HG02973 (cell line): ENCODE data around the gene RAPGEF2.

ENCODE experiments used
- ATAC-seq: cut with Tn5 transposase; IDR thresholded peaks from one replicate; pipeline ENCODE4 v1.9.1; 2021; ENCODE audit warnings: moderate library complexity; ENCODE audit not compliant: unreplicated experiment

RAPGEF2 gene

GRCh38 chr4:159400558-159401225, 297.8 kb downstream of the RAPGEF2 start:
- ATAC-seq = no peak

DNA sequence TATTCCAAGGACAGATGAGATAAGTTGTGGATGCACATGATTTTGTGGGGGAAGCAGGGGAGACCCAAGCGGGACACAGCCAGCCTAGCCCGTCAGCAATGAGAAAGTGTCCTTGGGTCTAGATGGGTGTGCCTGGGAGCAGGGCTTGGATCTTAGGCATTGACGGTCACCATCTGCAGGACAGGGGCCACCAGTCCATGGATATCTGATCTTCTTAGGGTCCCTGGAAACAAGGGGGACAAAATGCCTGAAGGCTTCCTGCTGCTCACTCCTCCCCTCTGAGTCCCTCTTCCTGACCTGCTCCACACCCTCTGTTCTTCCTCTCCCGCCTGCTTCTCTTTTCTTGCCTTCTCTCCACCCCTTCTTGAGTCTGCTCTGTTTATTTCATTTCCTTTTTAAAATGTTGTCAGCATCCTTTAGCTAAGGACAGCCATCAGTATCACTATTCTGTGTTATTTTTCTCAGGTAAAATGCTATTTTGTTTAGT, 298.4 kb downstream of the RAPGEF2 start:
- ATAC-seq = no peak

DNA sequence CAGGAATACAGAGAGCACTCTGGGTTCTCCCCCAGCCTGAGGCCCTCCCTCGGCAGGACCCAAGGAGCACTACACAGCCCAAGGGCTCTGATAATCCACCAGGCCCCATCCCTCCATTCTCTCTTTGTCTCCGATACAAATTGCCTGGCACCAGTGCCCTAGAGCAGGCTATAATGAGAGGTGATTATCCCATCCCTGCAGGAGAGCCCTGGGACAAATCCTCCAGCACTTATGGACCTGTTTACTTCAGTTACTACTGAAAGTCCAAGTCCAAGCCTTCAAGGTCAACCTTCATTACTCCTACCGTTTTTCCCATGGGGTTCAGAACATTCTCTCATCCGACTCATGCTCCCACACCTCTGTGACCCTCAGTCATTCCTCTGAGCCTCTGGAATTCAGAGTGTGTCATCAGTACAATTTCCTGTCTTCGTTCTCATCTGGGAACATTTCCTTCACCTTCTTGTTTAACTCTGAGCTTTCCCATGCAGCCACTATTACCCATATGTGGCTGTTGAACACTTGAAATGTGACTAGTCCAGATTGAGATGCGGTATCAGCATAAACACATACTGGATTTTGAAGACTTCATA, 299.0 kb downstream of the RAPGEF2 start:
- no peak for ATAC-seq
